ENCODE results near the gene KIAA1755.

DNA sequence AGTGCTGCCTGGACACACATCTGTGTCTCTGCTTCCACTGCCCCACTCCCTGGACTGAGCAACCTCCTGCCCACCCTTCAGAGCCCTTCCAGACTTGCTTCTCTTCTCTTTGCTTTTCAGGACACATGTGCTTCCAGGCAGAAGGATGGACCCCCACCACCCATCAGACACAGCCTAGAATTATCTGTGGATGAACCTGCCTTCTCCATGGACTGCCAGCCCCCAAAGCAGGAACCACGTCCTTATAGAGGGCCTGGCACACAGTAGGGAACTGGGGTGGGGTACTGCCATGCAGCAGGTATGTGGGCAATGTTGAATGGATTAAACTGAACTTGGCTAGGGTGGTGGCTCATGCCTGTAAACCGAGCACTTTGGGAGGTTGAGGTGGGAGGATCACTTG, 3.6 kb downstream of the KIAA1755 start:
- TF ChIP-seq, protein P1, sequence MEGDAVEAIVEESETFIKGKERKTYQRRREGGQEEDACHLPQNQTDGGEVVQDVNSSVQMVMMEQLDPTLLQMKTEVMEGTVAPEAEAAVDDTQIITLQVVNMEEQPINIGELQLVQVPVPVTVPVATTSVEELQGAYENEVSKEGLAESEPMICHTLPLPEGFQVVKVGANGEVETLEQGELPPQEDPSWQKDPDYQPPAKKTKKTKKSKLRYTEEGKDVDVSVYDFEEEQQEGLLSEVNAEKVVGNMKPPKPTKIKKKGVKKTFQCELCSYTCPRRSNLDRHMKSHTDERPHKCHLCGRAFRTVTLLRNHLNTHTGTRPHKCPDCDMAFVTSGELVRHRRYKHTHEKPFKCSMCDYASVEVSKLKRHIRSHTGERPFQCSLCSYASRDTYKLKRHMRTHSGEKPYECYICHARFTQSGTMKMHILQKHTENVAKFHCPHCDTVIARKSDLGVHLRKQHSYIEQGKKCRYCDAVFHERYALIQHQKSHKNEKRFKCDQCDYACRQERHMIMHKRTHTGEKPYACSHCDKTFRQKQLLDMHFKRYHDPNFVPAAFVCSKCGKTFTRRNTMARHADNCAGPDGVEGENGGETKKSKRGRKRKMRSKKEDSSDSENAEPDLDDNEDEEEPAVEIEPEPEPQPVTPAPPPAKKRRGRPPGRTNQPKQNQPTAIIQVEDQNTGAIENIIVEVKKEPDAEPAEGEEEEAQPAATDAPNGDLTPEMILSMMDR (IDR thresholded peaks at IDR 0.05; ENCODE audit: insufficient read depth, low read length, poor library complexity, severe bottlenecking): no peak
- no peak for TF ChIP-seq EZH2phosphoT487 (conservative IDR thresholded peaks at IDR 0.05; ENCODE audit: low read length)

All from SU-DHL-6 (cell line).